ENCODE data around the gene CFAP46. TPM values are rescaled to one million over a fixed set of nuclear protein-coding genes. Genes with fewer than 3 reads are reported as not detected.

Gene CFAP46
- total and polyA plus RNA-seq, 4 donors, result 3.1 to 18.8 (median 7.1) TPM

DNA sequence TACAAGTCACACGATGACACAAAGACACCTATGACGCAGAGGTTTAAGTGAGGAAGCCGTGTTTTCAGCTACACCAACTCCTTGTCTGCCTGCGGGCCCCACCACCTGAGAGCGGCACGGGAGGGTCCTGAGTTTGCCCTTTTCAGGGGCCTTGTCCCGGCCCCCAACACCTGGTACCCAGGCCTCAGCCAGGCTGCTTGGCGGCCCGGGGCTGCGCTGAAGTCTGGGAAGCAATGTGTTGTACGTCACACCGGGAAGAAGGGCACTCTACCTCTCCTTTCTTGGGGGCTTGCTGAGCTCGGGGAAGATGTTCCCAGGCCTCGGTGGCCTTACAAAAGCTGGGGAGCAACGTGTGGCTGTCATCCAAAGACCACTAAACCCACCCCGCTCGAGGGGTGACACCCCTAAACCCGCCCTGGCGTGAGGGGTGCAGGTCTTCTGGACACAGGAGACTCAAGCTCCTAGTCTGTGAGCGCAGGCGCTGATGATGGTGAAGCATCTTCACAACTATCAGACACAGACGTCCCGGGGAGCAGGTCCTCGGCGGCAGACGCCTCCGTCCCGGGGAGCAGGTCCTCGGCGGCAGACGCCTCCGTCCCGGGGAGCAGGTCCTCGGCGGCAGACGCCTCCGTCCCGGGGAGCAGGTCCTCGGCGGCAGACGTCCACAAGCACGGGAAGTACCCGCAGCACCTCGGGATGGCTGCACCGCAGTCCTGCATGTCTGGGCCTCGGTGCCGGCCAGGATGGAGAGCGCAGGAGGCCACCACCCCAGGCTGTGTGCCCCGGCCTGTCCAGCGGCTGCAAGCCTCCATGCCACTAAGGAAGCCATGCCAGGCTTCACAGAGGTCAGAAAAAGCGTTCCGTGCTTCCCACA lies 15.4 kb downstream of the CFAP46 start:
- Histone ChIP-seq H3K9me3 (ENCODE audit: control insufficient read depth in 4 of 4, insufficient read depth in 3 of 4, low read length in 3 of 4) (no peaks in the 10 kb centered on the region), H3K27ac (ENCODE audit: low read depth in 1 of 2, low read length in 1 of 2) (no peak overlapping the region), H3K9ac (ENCODE audit: insufficient read depth in 1 of 2, low read length in 2 of 2) (no peak overlapping the region), H3K36me3 (ENCODE audit: control insufficient read depth in 4 of 4, insufficient read depth in 4 of 4, low read length in 4 of 4) (no peaks in the 10 kb centered on the region), H3K4me1 (ENCODE audit: control insufficient read depth in 5 of 5, insufficient read depth in 5 of 5, low read length in 5 of 5) (no peaks in the 10 kb centered on the region), H3K27me3 (ENCODE audit: control insufficient read depth in 3 of 3, insufficient read depth in 3 of 3, low read length in 2 of 3) (no peaks in the 10 kb centered on the region), H3K4me3 (no peak overlapping the region)
- TF ChIP-seq, protein P1, sequence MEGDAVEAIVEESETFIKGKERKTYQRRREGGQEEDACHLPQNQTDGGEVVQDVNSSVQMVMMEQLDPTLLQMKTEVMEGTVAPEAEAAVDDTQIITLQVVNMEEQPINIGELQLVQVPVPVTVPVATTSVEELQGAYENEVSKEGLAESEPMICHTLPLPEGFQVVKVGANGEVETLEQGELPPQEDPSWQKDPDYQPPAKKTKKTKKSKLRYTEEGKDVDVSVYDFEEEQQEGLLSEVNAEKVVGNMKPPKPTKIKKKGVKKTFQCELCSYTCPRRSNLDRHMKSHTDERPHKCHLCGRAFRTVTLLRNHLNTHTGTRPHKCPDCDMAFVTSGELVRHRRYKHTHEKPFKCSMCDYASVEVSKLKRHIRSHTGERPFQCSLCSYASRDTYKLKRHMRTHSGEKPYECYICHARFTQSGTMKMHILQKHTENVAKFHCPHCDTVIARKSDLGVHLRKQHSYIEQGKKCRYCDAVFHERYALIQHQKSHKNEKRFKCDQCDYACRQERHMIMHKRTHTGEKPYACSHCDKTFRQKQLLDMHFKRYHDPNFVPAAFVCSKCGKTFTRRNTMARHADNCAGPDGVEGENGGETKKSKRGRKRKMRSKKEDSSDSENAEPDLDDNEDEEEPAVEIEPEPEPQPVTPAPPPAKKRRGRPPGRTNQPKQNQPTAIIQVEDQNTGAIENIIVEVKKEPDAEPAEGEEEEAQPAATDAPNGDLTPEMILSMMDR (IDR thresholded peaks at IDR 0.05; ENCODE audit: control extremely low read depth, extremely low read depth), result no peak
- 88 to 92% methylated on average over 49 to 52 of the region's 52 CpGs for WGBS, 2 donors
- ATAC-seq (ENCODE audit: insufficient read depth, low FRiP score) (no peak), DNase-seq (no peak)

- Histone ChIP-seq H3K36me3 (ENCODE audit: control insufficient read depth in 4 of 4, insufficient read depth in 4 of 4, low read length in 4 of 4) (no peaks in the 10 kb centered on the region), H3K4me1 (ENCODE audit: control insufficient read depth in 5 of 5, insufficient read depth in 5 of 5, low read length in 5 of 5) (no peaks in the 10 kb centered on the region), H3K9ac (ENCODE audit: insufficient read depth in 1 of 2, low read length in 2 of 2) (no peak overlapping the region), H3K9me3 (ENCODE audit: control insufficient read depth in 4 of 4, insufficient read depth in 3 of 4, low read length in 3 of 4) (no peaks in the 10 kb centered on the region), H3K4me3 (no peak overlapping the region), H3K27ac (ENCODE audit: low read depth in 1 of 2, low read length in 1 of 2) (no peak overlapping the region), H3K27me3 (ENCODE audit: control insufficient read depth in 3 of 3, insufficient read depth in 3 of 3, low read length in 2 of 3) (no peaks in the 10 kb centered on the region)
- TF ChIP-seq, protein P1 (IDR thresholded peaks at IDR 0.05; ENCODE audit: control extremely low read depth, extremely low read depth), result no peak
- WGBS, 2 donors, result 81 to 84% methylated on average over 20 to 21 of the region's 21 CpGs
- DNase-seq (no peak), ATAC-seq (ENCODE audit: insufficient read depth, low FRiP score) (no peak)
Observed at GRCh38 chr10:132926070-132926469, 16.3 kb downstream of the CFAP46 start.

GRCh38 chr10:132925614-132926013 lies 16.8 kb downstream of the CFAP46 start:
- no peak overlapping the region for H3K4me3 ChIP-seq
- no peak overlapping the region for H3K27ac ChIP-seq (ENCODE audit: low read depth in 1 of 2, low read length in 1 of 2)
- H3K9ac ChIP-seq (ENCODE audit: insufficient read depth in 1 of 2, low read length in 2 of 2), result no peak overlapping the region
- WGBS, 2 donors, result 94 to 96% methylated on average over 22 of the region's 22 CpGs
- ATAC-seq (ENCODE audit: insufficient read depth, low FRiP score), result no peak
- DNase-seq, result no peak
- H3K4me1 ChIP-seq (ENCODE audit: control insufficient read depth in 5 of 5, insufficient read depth in 5 of 5, low read length in 5 of 5), result no peaks in the 10 kb centered on the region
- H3K36me3 ChIP-seq (ENCODE audit: control insufficient read depth in 4 of 4, insufficient read depth in 4 of 4, low read length in 4 of 4), result no peaks in the 10 kb centered on the region
- H3K9me3 ChIP-seq (ENCODE audit: control insufficient read depth in 4 of 4, insufficient read depth in 3 of 4, low read length in 3 of 4), result no peaks in the 10 kb centered on the region
- H3K27me3 ChIP-seq (ENCODE audit: control insufficient read depth in 3 of 3, insufficient read depth in 3 of 3, low read length in 2 of 3), result no peaks in the 10 kb centered on the region
- TF ChIP-seq, protein P1 (IDR thresholded peaks at IDR 0.05; ENCODE audit: control extremely low read depth, extremely low read depth), result no peak

Data from lung (tissue), 12 donors.